Measurements from ENCODE around the gene ADRA2C.

The ADRA2C gene

GRCh38 chr4:3816983-3817960 lies 51.1 kb downstream of the ADRA2C start:
- DNase-seq = no peak

Data from activated CD4-positive, alpha-beta T cell treated with anti-CD3 and anti-CD28 coated beads, Interleukin-10, Interleukin-2, amounts not matched to agents 100 ng/mL and 50 ng/mL, durations not matched to agents 16 hours and 8 hours (primary cell).